HEK293 (cell line): ENCODE data around the gene BCAN.
A peak's percentile ranks its signal among the peaks of the same experiment; 100 is the strongest.

ENCODE experiments used
- ELK4 ChIP-seq: IDR thresholded peaks from 2 replicates; pipeline ENCODE4 v1.6.1; 2011; ENCODE audit warnings: mild to moderate bottlenecking, low read depth, low read length, borderline replicate concordance
- GLIS2 ChIP-seq: fragments of 450-650 bp; formaldehyde crosslinking; IDR thresholded peaks from 2 replicates; pipeline ENCODE4 v1.5.1; 2016; ENCODE audit warnings: missing biosample characterization, missing genetic modification characterization
- KLF9 ChIP-seq: fragments of 450-650 bp; formaldehyde crosslinking; IDR thresholded peaks from 2 replicates; pipeline ENCODE4 v1.5.1; 2016; ENCODE audit warnings: missing biosample characterization, missing genetic modification characterization, low read depth
- OSR2 ChIP-seq: fragments of 450-650 bp; formaldehyde crosslinking; IDR thresholded peaks from 2 replicates; pipeline ENCODE4 v1.5.1; 2016; ENCODE audit warnings: missing biosample characterization, missing genetic modification characterization
- PRDM4 ChIP-seq: fragments of 450-650 bp; formaldehyde crosslinking; IDR thresholded peaks from 2 replicates; pipeline ENCODE4 v1.5.1; 2017; ENCODE audit warnings: missing biosample characterization, missing genetic modification characterization
- SALL2 ChIP-seq: fragments of 450-650 bp; formaldehyde crosslinking; IDR thresholded peaks from 2 replicates; pipeline ENCODE4 v1.5.0; 2017; ENCODE audit warnings: missing biosample characterization, mild to moderate bottlenecking, missing genetic modification characterization, borderline replicate concordance
- ZBTB21 ChIP-seq: fragments of 450-650 bp; formaldehyde crosslinking; IDR thresholded peaks from 2 replicates; pipeline ENCODE4 v1.5.1; 2017; ENCODE audit warnings: missing biosample characterization, missing genetic modification characterization
- ZBTB6 ChIP-seq: fragments of 450-650 bp; formaldehyde crosslinking; IDR thresholded peaks from 2 replicates; pipeline ENCODE4 v1.5.1; 2017; ENCODE audit warnings: missing biosample characterization, missing genetic modification characterization
- ZFP37 ChIP-seq: fragments of 450-650 bp; formaldehyde crosslinking; IDR thresholded peaks from 2 replicates; pipeline ENCODE4 v1.5.1; 2016; ENCODE audit warnings: missing biosample characterization, missing genetic modification characterization
- ZNF140 ChIP-seq: fragments of 450-650 bp; formaldehyde crosslinking; IDR thresholded peaks from 2 replicates; pipeline ENCODE4 v1.5.1; 2016; ENCODE audit warnings: missing biosample characterization, missing genetic modification characterization
- ZNF155 ChIP-seq: fragments of 450-650 bp; formaldehyde crosslinking; IDR thresholded peaks from 2 replicates; pipeline ENCODE4 v1.5.1; 2016; ENCODE audit warnings: missing biosample characterization, missing genetic modification characterization
- ZNF175 ChIP-seq: fragments of 450-650 bp; formaldehyde crosslinking; IDR thresholded peaks from 2 replicates; pipeline ENCODE4 v1.5.1; 2016; ENCODE audit warnings: missing biosample characterization, missing genetic modification characterization
- ZNF274 ChIP-seq, 2 experiments: fragments of 200-500 bp in 1 of 2; fragments of 450-650 bp in 1 of 2; sonication (Bioruptor generic) in 1 of 2; formaldehyde crosslinking in 1 of 2; IDR thresholded peaks; 2 replicates each; pipeline versions ENCODE4 v1.5.1 to v1.6.1; 2014 to 2016; ENCODE audit warnings: borderline replicate concordance in 1 of 2, inconsistent platforms in 1 of 2, low read length in 1 of 2, missing biosample characterization in 1 of 2, missing genetic modification characterization in 1 of 2
- ZNF280C ChIP-seq: fragments of 450-650 bp; formaldehyde crosslinking; IDR thresholded peaks from 2 replicates; pipeline ENCODE4 v1.5.1; 2016; ENCODE audit warnings: missing biosample characterization, missing genetic modification characterization
- ZNF302 ChIP-seq: fragments of 450-650 bp; formaldehyde crosslinking; IDR thresholded peaks from 2 replicates; pipeline ENCODE4 v1.5.1; 2016; ENCODE audit warnings: missing biosample characterization, missing genetic modification characterization, low read depth
- ZNF341 ChIP-seq: fragments of 450-650 bp; formaldehyde crosslinking; IDR thresholded peaks from 2 replicates; pipeline ENCODE4; 2016; ENCODE audit warnings: low read depth, missing biosample characterization, missing genetic modification characterization
- ZNF518A ChIP-seq: fragments of 450-650 bp; formaldehyde crosslinking; conservative IDR thresholded peaks from 2 replicates; pipeline ENCODE4 v1.5.1; 2016; ENCODE audit warnings: low read depth, missing biosample characterization, missing genetic modification characterization
- ZNF544 ChIP-seq: fragments of 450-650 bp; formaldehyde crosslinking; IDR thresholded peaks from 2 replicates; pipeline ENCODE4 v1.5.0; 2017; ENCODE audit warnings: missing biosample characterization, missing genetic modification characterization
- ZNF549 ChIP-seq: fragments of 450-650 bp; IDR thresholded peaks from 2 replicates; pipeline ENCODE4 v1.5.1; 2018; ENCODE audit warnings: missing biosample characterization, missing genetic modification characterization, mild to moderate bottlenecking, inconsistent platforms, moderate library complexity
- ZNF629 ChIP-seq: fragments of 450-650 bp; formaldehyde crosslinking; IDR thresholded peaks from 2 replicates; pipeline ENCODE4 v1.5.1; 2017; ENCODE audit warnings: missing biosample characterization, missing genetic modification characterization
- ZNF654 ChIP-seq: fragments of 450-650 bp; formaldehyde crosslinking; IDR thresholded peaks from 2 replicates; pipeline ENCODE4 v1.5.1; 2016; ENCODE audit warnings: low read depth, missing biosample characterization, missing genetic modification characterization
- ZNF701 ChIP-seq: fragments of 450-650 bp; formaldehyde crosslinking; IDR thresholded peaks from 2 replicates; pipeline ENCODE4 v1.5.1; 2016; ENCODE audit warnings: missing biosample characterization, missing genetic modification characterization
- ZSCAN30 ChIP-seq: fragments of 450-650 bp; IDR thresholded peaks from 2 replicates; pipeline ENCODE4 v1.5.1; 2018; ENCODE audit warnings: missing biosample characterization, mild to moderate bottlenecking, missing genetic modification characterization, moderate library complexity
- ZSCAN5A ChIP-seq: fragments of 450-650 bp; formaldehyde crosslinking; IDR thresholded peaks from 2 replicates; pipeline ENCODE4 v1.5.1; 2016; ENCODE audit warnings: missing biosample characterization, missing genetic modification characterization

The BCAN gene

GRCh38 chr1:156656806-156657740 lies 15.2 kb downstream of the BCAN start (continued):
- TF ChIP-seq ZNF280C (tag by site-specific recombination) (no peak), SALL2 (no peak), GLIS2 (peak; percentile 37; the same call in 1 of the 2 replicates), ZNF155 (no peak), ZNF302 (tag by site-specific recombination) (no peak), ZNF549 (no peak), ZNF654 (peak; percentile 70), KLF9 (tag by site-specific recombination) (peak; percentile 33; the same call in 1 of the 2 replicates), ZNF701 (tag by site-specific recombination) (no peak), ZSCAN5A (no peak), OSR2 (tag by site-specific recombination) (no peak), ZBTB6 (tag by site-specific recombination) (no peak), ZNF544 (no peak), ZFP37 (tag by site-specific recombination) (0 out of 2 replicates have a peak, but pooled peaks have one; percentile 25), ZSCAN30 (no peak), ZNF140 (no peak), ZNF629 (no peak), ZBTB21 (no peak), ZNF341 (tag by site-specific recombination) (no peak), PRDM4 (no peak), ZNF518A (tag by site-specific recombination) (no peak), ZNF274 (IDR thresholded peaks at IDR 0.05; ENCODE audit: low read length) (no peak), ZNF274 (tag by site-specific recombination; IDR thresholded peaks at IDR 0.05; ENCODE audit: borderline replicate concordance) (no peak), ZNF175 (tag by site-specific recombination) (no peak), ELK4 (no peak)
